ENCODE measurements around the gene PRPF6.

DNA sequence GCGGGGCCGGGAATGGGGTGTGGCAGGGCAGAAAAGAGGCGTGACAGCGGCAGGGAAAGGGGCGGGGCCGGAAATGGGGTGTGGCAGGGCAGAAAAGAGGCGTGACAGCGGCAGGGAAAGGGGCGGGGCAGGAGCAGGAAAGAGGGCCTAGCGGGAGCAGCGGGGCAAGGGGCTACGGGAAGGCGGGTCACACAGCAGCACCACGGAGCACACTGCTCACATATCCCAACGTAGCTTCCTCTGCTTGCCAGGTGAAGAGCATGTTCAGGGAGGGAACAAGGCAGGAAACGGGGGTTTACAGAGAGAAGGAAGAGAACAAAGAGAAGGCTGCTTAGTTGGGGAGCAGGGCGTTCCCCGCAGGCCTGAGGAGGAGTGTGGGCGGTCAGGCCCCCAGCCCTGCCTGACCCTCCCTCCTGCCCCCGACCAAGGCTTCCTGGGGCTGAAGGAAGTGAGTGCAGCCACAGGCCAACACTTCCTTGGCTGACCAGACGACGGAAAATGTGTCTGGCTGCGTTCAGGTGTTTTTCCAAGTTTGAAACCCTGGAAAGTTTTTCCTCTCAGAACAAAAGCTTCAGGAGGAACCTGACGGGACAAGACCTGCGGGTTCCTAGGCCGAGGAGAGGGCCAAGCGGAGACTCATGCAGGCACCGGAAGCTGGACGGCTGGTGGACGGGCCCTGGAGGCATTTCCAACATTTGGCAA is 38.5 kb upstream of the PRPF6 start:
- TF ChIP-seq, protein P1, sequence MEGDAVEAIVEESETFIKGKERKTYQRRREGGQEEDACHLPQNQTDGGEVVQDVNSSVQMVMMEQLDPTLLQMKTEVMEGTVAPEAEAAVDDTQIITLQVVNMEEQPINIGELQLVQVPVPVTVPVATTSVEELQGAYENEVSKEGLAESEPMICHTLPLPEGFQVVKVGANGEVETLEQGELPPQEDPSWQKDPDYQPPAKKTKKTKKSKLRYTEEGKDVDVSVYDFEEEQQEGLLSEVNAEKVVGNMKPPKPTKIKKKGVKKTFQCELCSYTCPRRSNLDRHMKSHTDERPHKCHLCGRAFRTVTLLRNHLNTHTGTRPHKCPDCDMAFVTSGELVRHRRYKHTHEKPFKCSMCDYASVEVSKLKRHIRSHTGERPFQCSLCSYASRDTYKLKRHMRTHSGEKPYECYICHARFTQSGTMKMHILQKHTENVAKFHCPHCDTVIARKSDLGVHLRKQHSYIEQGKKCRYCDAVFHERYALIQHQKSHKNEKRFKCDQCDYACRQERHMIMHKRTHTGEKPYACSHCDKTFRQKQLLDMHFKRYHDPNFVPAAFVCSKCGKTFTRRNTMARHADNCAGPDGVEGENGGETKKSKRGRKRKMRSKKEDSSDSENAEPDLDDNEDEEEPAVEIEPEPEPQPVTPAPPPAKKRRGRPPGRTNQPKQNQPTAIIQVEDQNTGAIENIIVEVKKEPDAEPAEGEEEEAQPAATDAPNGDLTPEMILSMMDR (IDR thresholded peaks at IDR 0.05) = no peak
- no peak for TF ChIP-seq POLR2A (IDR thresholded peaks at IDR 0.05)

Measured in upper lobe of left lung (tissue), 4 donors.